Colonic mucosa (tissue), 4 donors: ENCODE results near the gene SUSD4. TPM values are rescaled to one million over a fixed set of nuclear protein-coding genes. Genes with fewer than 3 reads are reported as not detected.

ENCODE experiments used
- DNase-seq: peaks from one replicate; pipeline ENCODE4 v3.0.0-alpha.2; 2020
- H3K27ac ChIP-seq: fragments of 200-600 bp; one replicate; pipeline ENCODE4 v1.8.0; 2021
- H3K27me3 ChIP-seq: fragments of 200-600 bp; one replicate; pipeline ENCODE4 v1.8.0; 2021
- H3K36me3 ChIP-seq: fragments of 200-600 bp; one replicate; pipeline ENCODE4 v1.8.0; 2021
- H3K4me1 ChIP-seq: fragments of 200-600 bp; one replicate; pipeline ENCODE4 v1.8.0; 2021; ENCODE audit warnings: mild to moderate bottlenecking
- H3K4me3 ChIP-seq: fragments of 200-600 bp; one replicate; pipeline ENCODE4 v1.8.0; 2021
- H3K9ac ChIP-seq, 2 donors: one replicate each; pipeline ENCODE4 v1.7.0; 2013; ENCODE audit warnings: control low read depth in 2 of 2, low read depth in 2 of 2, low read length in 2 of 2
- H3K9me3 ChIP-seq: fragments of 200-600 bp; one replicate; pipeline ENCODE4 v1.8.0; 2021
- intact Hi-C: fragments of 100-400 bp; cut with DNase I; formaldehyde crosslinking; loops from one replicate; pipeline ENCODE4 v1.14.1; 2022
- total RNA-seq, 2 donors: library from RNA; stranded (reverse); fragmentation: NEBNext Ultra II Directional in 1 of 2; extraction: Animal tissue kit (Norgen Biotek cat#: 25700) in 1 of 2; gene quantifications; one replicate each; pipeline ENCODE4 v1.2.1, GENCODE V29; 2021
- TF ChIP-seq, protein P1 (sequence below): fragments of 200-600 bp; IDR thresholded peaks from one replicate; pipeline ENCODE4 v1.8.0; 2022; ENCODE audit warnings: antibody characterized with exemption, mild to moderate bottlenecking
- donor health status: healthy.
- donor health status: DM: no; HTN: no; CAD: no.
- donor health status: DM: no; HTN: no; CAD: no.

The SUSD4 gene
- total RNA-seq, 2 donors from 2014 or later: 0.15 to 0.37 TPM

DNA sequence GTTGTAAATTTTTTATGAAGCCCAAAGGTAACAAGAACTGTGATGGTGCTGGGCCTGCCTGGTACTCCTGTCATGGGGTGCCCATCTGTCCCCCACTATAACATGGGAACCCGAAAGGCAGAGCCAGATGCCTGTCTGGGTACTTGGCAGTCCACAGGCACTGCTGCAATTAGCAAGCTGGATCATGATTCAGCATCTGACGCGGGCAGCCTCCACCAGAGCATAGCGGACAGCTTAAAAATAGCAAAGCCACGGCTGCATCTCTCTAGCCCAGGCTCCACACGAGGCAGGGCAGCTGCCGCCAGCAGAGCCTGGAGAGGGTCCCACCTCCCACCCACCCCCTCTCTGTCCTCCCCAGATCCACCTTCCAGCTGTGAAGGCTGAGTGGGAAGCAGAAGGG is 22.9 kb downstream of the SUSD4 start:
- intact Hi-C loops: no loop called here
- Histone ChIP-seq H3K27ac (no peak overlapping the region), H3K36me3 (no peaks in the 10 kb centered on the region), H3K4me1 (no peaks in the 10 kb centered on the region), H3K27me3 (no peaks in the 10 kb centered on the region), H3K9me3 (no peaks in the 10 kb centered on the region), H3K9ac (no peak overlapping the region), H3K4me3 (no peak overlapping the region)
- TF ChIP-seq, protein P1, sequence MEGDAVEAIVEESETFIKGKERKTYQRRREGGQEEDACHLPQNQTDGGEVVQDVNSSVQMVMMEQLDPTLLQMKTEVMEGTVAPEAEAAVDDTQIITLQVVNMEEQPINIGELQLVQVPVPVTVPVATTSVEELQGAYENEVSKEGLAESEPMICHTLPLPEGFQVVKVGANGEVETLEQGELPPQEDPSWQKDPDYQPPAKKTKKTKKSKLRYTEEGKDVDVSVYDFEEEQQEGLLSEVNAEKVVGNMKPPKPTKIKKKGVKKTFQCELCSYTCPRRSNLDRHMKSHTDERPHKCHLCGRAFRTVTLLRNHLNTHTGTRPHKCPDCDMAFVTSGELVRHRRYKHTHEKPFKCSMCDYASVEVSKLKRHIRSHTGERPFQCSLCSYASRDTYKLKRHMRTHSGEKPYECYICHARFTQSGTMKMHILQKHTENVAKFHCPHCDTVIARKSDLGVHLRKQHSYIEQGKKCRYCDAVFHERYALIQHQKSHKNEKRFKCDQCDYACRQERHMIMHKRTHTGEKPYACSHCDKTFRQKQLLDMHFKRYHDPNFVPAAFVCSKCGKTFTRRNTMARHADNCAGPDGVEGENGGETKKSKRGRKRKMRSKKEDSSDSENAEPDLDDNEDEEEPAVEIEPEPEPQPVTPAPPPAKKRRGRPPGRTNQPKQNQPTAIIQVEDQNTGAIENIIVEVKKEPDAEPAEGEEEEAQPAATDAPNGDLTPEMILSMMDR: no peak
- DNase-seq: no peak

- H3K4me1 ChIP-seq: no peaks in the 10 kb centered on the region
- DNase-seq: no peak
- no peaks in the 10 kb centered on the region for H3K36me3 ChIP-seq
- no peaks in the 10 kb centered on the region for H3K9me3 ChIP-seq
- TF ChIP-seq, protein P1: no peak
- H3K27me3 ChIP-seq: no peaks in the 10 kb centered on the region
- H3K4me3 ChIP-seq: no peak overlapping the region
- no peak overlapping the region for H3K27ac ChIP-seq
- H3K9ac ChIP-seq: no peak overlapping the region
- intact Hi-C loops: no loop called here
Observed at GRCh38 chr1:223340637-223341036, 23.3 kb downstream of the SUSD4 start.

GRCh38 chr1:223339861-223340260 is 24.1 kb downstream of the SUSD4 start:
- intact Hi-C loops: no loop called here

DNA sequence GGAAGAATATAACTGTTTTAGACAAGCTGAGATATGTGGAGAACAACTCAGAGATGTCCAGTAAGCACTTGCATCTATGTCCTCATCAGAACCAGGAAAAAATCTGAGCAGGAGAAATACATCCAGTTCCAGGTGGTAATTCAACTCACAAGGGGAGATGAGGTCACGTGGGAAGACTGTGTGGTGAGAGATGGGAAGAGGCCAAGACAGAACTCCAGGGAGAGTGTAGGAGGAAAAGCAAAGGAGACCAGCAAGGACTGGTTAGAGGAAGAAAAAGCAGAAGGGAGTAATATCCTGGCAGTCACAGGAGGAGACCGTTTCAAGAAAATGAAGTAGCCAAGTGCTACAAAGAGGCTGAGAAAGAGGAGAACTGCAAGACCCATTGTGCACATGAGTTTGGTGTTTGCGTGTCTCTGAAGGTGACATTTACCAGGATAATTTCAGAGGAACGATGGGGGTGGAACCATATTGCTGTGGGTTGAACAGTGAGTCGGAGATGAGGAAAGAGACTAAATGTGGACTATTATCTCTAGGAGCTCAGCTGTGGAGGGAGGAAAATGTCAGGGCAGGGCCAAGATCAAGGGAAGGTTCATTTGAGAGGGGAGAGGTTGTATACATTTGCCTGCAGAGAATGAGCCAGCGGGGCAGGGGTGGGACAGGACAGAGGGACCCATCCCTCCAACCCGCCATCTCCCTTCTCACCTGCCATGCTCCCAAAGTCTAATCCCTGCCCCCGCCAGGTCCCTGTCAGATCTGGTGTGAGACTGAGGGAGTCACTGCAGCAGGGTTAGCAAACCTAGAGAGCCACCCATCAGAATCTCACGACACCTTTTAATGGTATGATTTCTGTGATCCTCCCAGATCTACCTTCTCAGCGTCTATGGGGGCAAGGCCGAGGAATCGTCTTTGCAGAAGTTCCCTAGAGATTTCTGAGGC is 24.9 kb downstream of the SUSD4 start:
- Histone ChIP-seq H3K27me3 (no peaks in the 10 kb centered on the region), H3K36me3 (no peaks in the 10 kb centered on the region), H3K4me3 (no peak overlapping the region), H3K4me1 (no peaks in the 10 kb centered on the region), H3K9me3 (no peaks in the 10 kb centered on the region), H3K9ac (no peak overlapping the region), H3K27ac (no peak overlapping the region)
- TF ChIP-seq, protein P1: no peak
- intact Hi-C loops: no loop called here
- no peak for DNase-seq

More at GRCh38 chr1:223339861-223340260, 24.1 kb downstream of the SUSD4 start:
- no peaks in the 10 kb centered on the region for H3K4me1 ChIP-seq
- TF ChIP-seq, protein P1: no peak
- H3K4me3 ChIP-seq: no peak overlapping the region
- DNase-seq: no peak
- H3K27me3 ChIP-seq: no peaks in the 10 kb centered on the region
- no peak overlapping the region for H3K9ac ChIP-seq
- H3K36me3 ChIP-seq: no peaks in the 10 kb centered on the region
- no peaks in the 10 kb centered on the region for H3K9me3 ChIP-seq
- H3K27ac ChIP-seq: no peak overlapping the region

DNA sequence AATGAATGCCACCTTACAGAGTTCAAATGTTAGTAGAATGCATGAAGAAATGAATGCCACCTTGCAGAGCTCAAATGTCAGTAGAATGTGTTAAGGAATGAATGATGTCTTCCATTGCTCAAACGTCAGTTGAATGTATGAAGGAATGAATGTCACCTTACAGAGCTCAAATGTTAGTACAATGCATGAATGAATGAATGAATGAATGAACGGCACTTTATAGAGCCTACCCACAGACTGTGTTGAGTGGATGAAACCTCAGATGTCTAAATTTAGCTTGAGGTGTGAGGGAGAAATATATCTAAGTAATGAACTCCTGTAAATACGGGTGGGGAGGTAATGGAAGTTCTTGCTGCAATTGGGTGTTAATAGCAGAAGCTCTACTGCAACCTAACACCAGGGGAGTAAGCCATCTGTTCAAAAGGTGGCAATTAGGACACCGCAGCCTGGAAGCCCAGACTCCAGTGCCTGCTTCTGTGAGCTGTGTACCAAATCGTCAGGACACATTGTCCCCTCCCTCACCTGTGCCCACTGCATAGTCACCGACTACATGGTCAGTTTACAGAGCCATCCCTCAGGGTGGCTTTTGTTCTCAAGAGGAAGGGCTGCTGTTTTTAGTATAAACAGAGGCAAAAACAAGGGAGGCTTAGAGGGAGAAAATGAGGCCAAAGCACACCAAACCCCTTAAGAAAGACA is 26.7 kb downstream of the SUSD4 start:
- no peak overlapping the region for H3K9ac ChIP-seq
- DNase-seq: no peak
- H3K27me3 ChIP-seq: no peaks in the 10 kb centered on the region
- H3K36me3 ChIP-seq: no peaks in the 10 kb centered on the region
- TF ChIP-seq, protein P1: no peak
- H3K9me3 ChIP-seq: no peaks in the 10 kb centered on the region
- intact Hi-C loops: no loop called here
- no peaks in the 10 kb centered on the region for H3K4me1 ChIP-seq
- no peak overlapping the region for H3K27ac ChIP-seq
- H3K4me3 ChIP-seq: no peak overlapping the region
